Subcutaneous abdominal adipose tissue (tissue), 5 donors: ENCODE measurements around the gene TTF2.

Experiments used
- H3K27ac ChIP-seq: one replicate; pipeline ENCODE4 v1.7.0; 2013; ENCODE audit warnings: low read depth, mild to moderate bottlenecking, inconsistent platforms, low read length, moderate library complexity
- H3K27me3 ChIP-seq, 5 donors: one replicate each; pipeline ENCODE4 v1.7.0; 2013; ENCODE audit warnings: low read length in 5 of 5, inconsistent platforms in 1 of 5; ENCODE audit not compliant: control insufficient read depth in 5 of 5, insufficient read depth in 4 of 5
- H3K36me3 ChIP-seq, 5 donors: one replicate each; pipeline ENCODE4 v1.7.0; 2013; ENCODE audit warnings: low read length in 5 of 5; ENCODE audit not compliant: control insufficient read depth in 5 of 5, insufficient read depth in 5 of 5
- H3K4me1 ChIP-seq, 5 donors: one replicate each; pipeline ENCODE4 v1.7.0; 2013; ENCODE audit warnings: low read length in 5 of 5, mild to moderate bottlenecking in 3 of 5, moderate library complexity in 1 of 5; ENCODE audit not compliant: control insufficient read depth in 5 of 5, insufficient read depth in 5 of 5
- H3K4me3 ChIP-seq, 5 donors: one replicate each; pipeline ENCODE4 v1.7.0; 2013; ENCODE audit warnings: low read length in 5 of 5, low read depth in 1 of 5
- H3K9ac ChIP-seq, 5 donors: one replicate each; pipeline ENCODE4 v1.7.0; 2013; ENCODE audit warnings: low read length in 5 of 5, mild to moderate bottlenecking in 4 of 5, moderate library complexity in 3 of 5
- H3K9me3 ChIP-seq, 5 donors: one replicate each; pipeline ENCODE4 v1.7.0; 2013; ENCODE audit warnings: low read length in 5 of 5; ENCODE audit not compliant: control insufficient read depth in 5 of 5
- donor health status: healthy.
- donor health status: healthy.
- donor health status: healthy.
- donor health status: healthy.
- donor health status: healthy.

Gene TTF2

GRCh38 chr1:117079737-117080136, 19.6 kb downstream of the TTF2 start:
- Histone ChIP-seq H3K27me3 (no peaks in the 10 kb centered on the region), H3K9me3 (no peaks in the 10 kb centered on the region), H3K4me3 (no peak overlapping the region), H3K4me1 (no peaks in the 10 kb centered on the region), H3K9ac (no peak overlapping the region), H3K27ac (no peak overlapping the region), H3K36me3 (peaks cover 41 to 90% (median 65%) of the 10 kb centered on the region in 5 donors)

GRCh38 chr1:117084231-117084630, 24.1 kb downstream of the TTF2 start:
- H3K9ac ChIP-seq, result no peak overlapping the region
- H3K27me3 ChIP-seq, result no peaks in the 10 kb centered on the region
- H3K36me3 ChIP-seq, result peaks cover 16 to 58% (median 37%) of the 10 kb centered on the region in 5 donors
- no peak overlapping the region for H3K27ac ChIP-seq
- no peaks in the 10 kb centered on the region for H3K9me3 ChIP-seq
- no peaks in the 10 kb centered on the region for H3K4me1 ChIP-seq
- H3K4me3 ChIP-seq, result no peak overlapping the region

- Histone ChIP-seq H3K36me3 (peaks cover 10 to 45% (median 24%) of the 10 kb centered on the region in 5 donors), H3K27ac (no peak overlapping the region)
Observed at GRCh38 chr1:117087686-117088085, 27.6 kb downstream of the TTF2 start.

DNA sequence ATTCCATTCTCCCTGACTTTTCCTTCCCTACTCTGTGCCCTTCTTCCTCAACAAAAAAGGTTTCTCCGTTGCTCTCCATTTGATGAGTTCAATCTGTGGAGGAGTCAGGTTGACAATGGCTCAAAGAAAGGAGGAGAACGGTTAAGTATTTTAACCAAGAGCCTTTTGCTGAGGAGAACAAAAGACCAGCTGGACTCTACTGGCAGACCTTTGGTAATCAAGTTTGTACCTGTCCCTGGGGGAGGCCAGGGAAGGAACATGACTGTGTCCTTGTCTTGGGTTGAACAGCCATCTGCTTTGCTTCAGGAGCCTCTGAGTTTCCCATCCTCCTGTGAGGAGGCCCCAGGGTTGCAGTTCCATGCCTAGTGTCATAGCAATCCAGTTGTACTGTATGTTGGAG, 29.9 kb downstream of the TTF2 start:
- no peak overlapping the region for H3K27ac ChIP-seq
- H3K9ac ChIP-seq, result no peak overlapping the region
- peaks cover 0 to 4% (median 0%) of the 10 kb centered on the region in 5 donors for H3K4me1 ChIP-seq
- H3K4me3 ChIP-seq, result no peak overlapping the region
- H3K27me3 ChIP-seq, result no peaks in the 10 kb centered on the region
- H3K9me3 ChIP-seq, result no peaks in the 10 kb centered on the region
- peaks cover 10 to 48% (median 23%) of the 10 kb centered on the region in 5 donors for H3K36me3 ChIP-seq

More at GRCh38 chr1:117087686-117088085, 27.6 kb downstream of the TTF2 start:
- Histone ChIP-seq H3K9me3 (no peaks in the 10 kb centered on the region), H3K9ac (no peak overlapping the region), H3K27me3 (no peaks in the 10 kb centered on the region), H3K4me3 (no peak overlapping the region), H3K4me1 (no peaks in the 10 kb centered on the region)

- Histone ChIP-seq H3K9ac (no peak overlapping the region), H3K27me3 (no peaks in the 10 kb centered on the region), H3K9me3 (no peaks in the 10 kb centered on the region), H3K4me1 (peaks cover 0 to 4% (median 0%) of the 10 kb centered on the region in 5 donors), H3K36me3 (peaks cover 15 to 57% (median 27%) of the 10 kb centered on the region in 5 donors), H3K27ac (no peak overlapping the region), H3K4me3 (no peak overlapping the region)
Observed at GRCh38 chr1:117092594-117092993, 32.5 kb downstream of the TTF2 start.

GRCh38 chr1:117093091-117093534, 33.0 kb downstream of the TTF2 start:
- Histone ChIP-seq H3K36me3 (peaks cover 21 to 62% (median 27%) of the 10 kb centered on the region in 5 donors), H3K27ac (no peak overlapping the region), H3K4me3 (no peak overlapping the region), H3K4me1 (peaks cover 0 to 4% (median 0%) of the 10 kb centered on the region in 5 donors), H3K9ac (no peak overlapping the region), H3K27me3 (no peaks in the 10 kb centered on the region), H3K9me3 (no peaks in the 10 kb centered on the region)

- H3K36me3 ChIP-seq, result peaks cover 28 to 65% (median 30%) of the 10 kb centered on the region in 5 donors
- no peaks in the 10 kb centered on the region for H3K27me3 ChIP-seq
- H3K27ac ChIP-seq, result no peak overlapping the region
- peaks cover 0 to 4% (median 0%) of the 10 kb centered on the region in 5 donors for H3K4me1 ChIP-seq
- H3K9me3 ChIP-seq, result no peaks in the 10 kb centered on the region
- no peak overlapping the region for H3K9ac ChIP-seq
- H3K4me3 ChIP-seq, result no peak overlapping the region
Observed at GRCh38 chr1:117093870-117094621, 33.9 kb downstream of the TTF2 start.

DNA sequence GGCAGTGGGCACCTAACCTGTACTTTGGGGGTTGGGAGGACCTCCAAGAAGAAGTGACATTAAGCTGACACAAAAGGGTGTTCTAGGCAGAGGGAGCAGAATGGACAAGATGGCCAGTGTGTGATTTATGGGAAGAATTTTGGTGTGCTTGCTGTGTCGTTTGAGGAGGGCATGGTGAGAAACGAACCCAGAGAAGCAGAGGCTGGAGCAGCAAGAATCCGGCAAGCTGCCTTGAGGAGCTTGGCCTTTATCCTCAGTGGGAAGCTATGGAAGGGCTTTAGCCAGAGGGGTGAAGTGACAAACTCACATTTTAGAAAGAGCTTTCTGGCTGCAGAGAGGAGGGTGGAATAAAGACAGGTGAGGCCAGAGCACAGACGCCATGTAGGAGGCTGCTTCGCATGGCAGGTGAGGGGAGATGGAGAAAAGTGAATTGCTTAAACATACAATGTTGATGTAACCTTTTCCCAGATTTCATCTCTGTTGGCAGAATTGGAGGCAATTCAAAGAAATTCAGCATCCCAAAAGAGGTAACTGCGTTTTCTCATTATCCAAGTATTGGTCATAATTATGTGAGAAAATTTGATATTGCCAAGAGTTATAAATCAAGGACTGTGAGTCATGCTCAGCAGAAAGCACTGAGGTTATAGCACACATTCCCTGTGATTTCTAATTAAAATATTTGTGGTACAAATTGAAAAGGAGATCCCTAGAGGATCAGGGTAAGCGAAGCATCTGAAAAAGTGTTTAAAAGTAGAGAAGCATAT, 34.9 kb downstream of the TTF2 start:
- peaks cover 0 to 4% (median 0%) of the 10 kb centered on the region in 5 donors for H3K4me1 ChIP-seq
- H3K27ac ChIP-seq, result no peak overlapping the region
- no peak overlapping the region for H3K4me3 ChIP-seq

GRCh38 chr1:117096951-117097408, 36.9 kb downstream of the TTF2 start:
- Histone ChIP-seq H3K27me3 (no peaks in the 10 kb centered on the region), H3K9me3 (no peaks in the 10 kb centered on the region), H3K36me3 (peaks cover 24 to 71% (median 28%) of the 10 kb centered on the region in 5 donors), H3K4me3 (no peak overlapping the region), H3K4me1 (peaks cover 0 to 4% (median 0%) of the 10 kb centered on the region in 5 donors), H3K9ac (no peak overlapping the region), H3K27ac (no peak overlapping the region)

More for the DNA sequence above, 34.9 kb downstream of the TTF2 start:
- H3K27me3 ChIP-seq, result no peaks in the 10 kb centered on the region
- no peak overlapping the region for H3K9ac ChIP-seq
- H3K36me3 ChIP-seq, result peaks cover 28 to 69% (median 33%) of the 10 kb centered on the region in 5 donors
- H3K9me3 ChIP-seq, result no peaks in the 10 kb centered on the region

DNA sequence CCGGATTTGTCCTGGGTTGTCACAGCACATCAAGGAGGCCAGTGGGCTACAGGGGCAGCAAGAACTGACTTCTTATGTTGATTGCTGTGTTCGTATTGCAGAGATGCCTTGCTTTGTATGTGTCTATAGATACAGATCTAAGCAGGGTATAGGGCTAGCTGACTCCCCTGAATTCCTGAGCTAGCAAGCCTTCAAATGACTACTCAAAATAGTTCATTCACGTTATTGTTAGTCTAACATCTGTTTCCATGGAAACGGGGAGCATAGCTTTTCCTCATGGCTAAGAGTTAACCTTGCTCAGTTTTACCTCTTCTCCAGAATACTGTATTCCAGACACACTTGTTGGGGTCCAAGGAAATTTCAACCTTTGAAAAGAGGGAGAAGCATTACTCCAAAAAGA, 37.3 kb downstream of the TTF2 start:
- Histone ChIP-seq H3K9me3 (no peaks in the 10 kb centered on the region), H3K4me1 (peaks cover 0 to 4% (median 0%) of the 10 kb centered on the region in 5 donors), H3K36me3 (peaks cover 27 to 74% (median 31%) of the 10 kb centered on the region in 5 donors), H3K9ac (no peak overlapping the region), H3K27me3 (no peaks in the 10 kb centered on the region), H3K27ac (no peak overlapping the region), H3K4me3 (no peak overlapping the region)
